Measurements from ENCODE around the gene P2RX7.

GRCh38 chr12:121181181-121181580 is 48.5 kb downstream of the P2RX7 start:
- no peak for TF ChIP-seq USF2 (CRISPR knock-in tag; IDR thresholded peaks at IDR 0.05)
- TF ChIP-seq, protein P1, sequence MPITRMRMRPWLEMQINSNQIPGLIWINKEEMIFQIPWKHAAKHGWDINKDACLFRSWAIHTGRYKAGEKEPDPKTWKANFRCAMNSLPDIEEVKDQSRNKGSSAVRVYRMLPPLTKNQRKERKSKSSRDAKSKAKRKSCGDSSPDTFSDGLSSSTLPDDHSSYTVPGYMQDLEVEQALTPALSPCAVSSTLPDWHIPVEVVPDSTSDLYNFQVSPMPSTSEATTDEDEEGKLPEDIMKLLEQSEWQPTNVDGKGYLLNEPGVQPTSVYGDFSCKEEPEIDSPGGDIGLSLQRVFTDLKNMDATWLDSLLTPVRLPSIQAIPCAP (CRISPR knock-in tag; IDR thresholded peaks at IDR 0.05) = no peak
- TF ChIP-seq CTCF (IDR thresholded peaks at IDR 0.05) = no peak
- TF ChIP-seq, protein P2, sequence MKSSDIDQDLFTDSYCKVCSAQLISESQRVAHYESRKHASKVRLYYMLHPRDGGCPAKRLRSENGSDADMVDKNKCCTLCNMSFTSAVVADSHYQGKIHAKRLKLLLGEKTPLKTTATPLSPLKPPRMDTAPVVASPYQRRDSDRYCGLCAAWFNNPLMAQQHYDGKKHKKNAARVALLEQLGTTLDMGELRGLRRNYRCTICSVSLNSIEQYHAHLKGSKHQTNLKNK (CRISPR knock-in tag; IDR thresholded peaks at IDR 0.05) = no peak
